Activated naive CD4-positive, alpha-beta T cell treated with anti-CD3 and anti-CD28 coated beads for 36 hours (primary cell): ENCODE measurements around the gene ZNF792. TPM values are rescaled to one million over a fixed set of nuclear protein-coding genes. Genes with fewer than 3 reads are reported as not detected.
"Not testable (repeated sequence)": the region's sequence is repeated elsewhere in the genome, so short reads cannot be mapped to it uniquely, and the experiment has no call there.

Source experiments
- CTCF ChIA-PET: fragments of 350-600 bp; sonication (Branson Sonifier 250); formaldehyde crosslinking; loops from one replicate; lab custom pipeline; 2021; ENCODE audit warnings: antibody characterized with exemption; lab: Charles Lee
- DNase-seq: peaks from one replicate; pipeline ENCODE4 v3.0.0-alpha.2; 2020
- H3K27ac Mint-ChIP-seq: one replicate; pipeline ENCODE4 v1.8.0; 2021; ENCODE audit warnings: mild to moderate bottlenecking, mixed read lengths
- H3K27me3 Mint-ChIP-seq: one replicate; pipeline ENCODE4 v1.8.0; 2021; ENCODE audit warnings: low read depth, mixed read lengths
- H3K36me3 Mint-ChIP-seq: one replicate; pipeline ENCODE4 v1.8.0; 2021; ENCODE audit warnings: low read depth, mixed read lengths
- H3K4me1 Mint-ChIP-seq: one replicate; pipeline ENCODE4 v1.8.0; 2021; ENCODE audit warnings: low read depth, mixed read lengths
- H3K4me3 Mint-ChIP-seq: one replicate; pipeline ENCODE4 v1.8.0; 2021; ENCODE audit warnings: mild to moderate bottlenecking, moderate library complexity, mixed read lengths
- H3K9me3 Mint-ChIP-seq: one replicate; pipeline ENCODE4 v1.8.0; 2021; ENCODE audit warnings: mixed read lengths
- intact Hi-C: fragments of 100-400 bp; cut with micrococcal nuclease; formaldehyde crosslinking; loops from one replicate; pipeline ENCODE4 v1.15.1; 2023
- total RNA-seq, 2 experiments: library from RNA; stranded (reverse); gene quantifications; one replicate each; pipeline ENCODE4 v1.2.3, GENCODE V29; 2021

ZNF792 gene
- 1 to 10 TPM; 3.1 to 3.5 TPM for total RNA-seq

- CTCF ChIA-PET = interaction anchor here (0.6 to 1.4 kb wide), 6 partner anchors 10 to 204 kb away, joined by 3 to 4 read pairs (median 4); no protein-coding TSS in a partner anchor
- peaks cover 59% of the 10 kb centered on the region for H3K9me3 Mint-ChIP-seq
- no peaks in the 10 kb centered on the region for H3K27me3 Mint-ChIP-seq
- peaks cover 21% of the 10 kb centered on the region for H3K4me1 Mint-ChIP-seq
- H3K27ac Mint-ChIP-seq = peak within 1 kb of the TSS; percentile 60
- H3K36me3 Mint-ChIP-seq = peaks cover 49% of the 10 kb centered on the region
- intact Hi-C loops = loop anchor here (1.0 to 10.0 kb wide), 2 partner anchors 37 to 189 kb away; partner anchors contain the start of genes ZNF30 and ZNF599
- H3K4me3 Mint-ChIP-seq = peak within 1 kb of the TSS; percentile 89
- DNase-seq = peak; percentile 67
These were observed at the start of gene ZNF792 for GRCh38 chr19:34963573-34964406. TSS of gene ZNF792 (minus strand) at chr19:34964229. CDS start at chr19:34963662, 567 bp downstream.

GRCh38 chr19:35013041-35013819, 49.2 kb upstream of the ZNF792 start:
- CTCF ChIA-PET = interaction anchor here (0.6 to 8.4 kb wide), 19 partner anchors 8 to 174 kb away, joined by 3 to 110 read pairs (median 4); partner anchors contain the start of gene GRAMD1A

GRCh38 chr19:35011737-35012682, 48.0 kb upstream of the ZNF792 start:
- CTCF ChIA-PET = interaction anchor here (0.6 to 8.4 kb wide), 12 partner anchors 9 to 49 kb away, joined by 3 to 110 read pairs (median 4); partner anchors contain the start of gene GRAMD1A
- Mint-ChIP-seq H3K27me3 (no peaks in the 10 kb centered on the region), H3K4me3 (no peak overlapping the region), H3K36me3 (peaks cover 37% of the 10 kb centered on the region), H3K4me1 (peaks cover 59% of the 10 kb centered on the region), H3K27ac (peak overlapping the region; percentile 90), H3K9me3 (no peaks in the 10 kb centered on the region)
- no peak for DNase-seq
- intact Hi-C loops = loop anchor here (5.0 kb wide), 1 partner anchor 375 kb away; no protein-coding TSS in a partner anchor

More at GRCh38 chr19:35013041-35013819, 49.2 kb upstream of the ZNF792 start:
- intact Hi-C loops = loop anchor here (1.0 to 5.0 kb wide), 3 partner anchors 12 to 376 kb away; no protein-coding TSS in a partner anchor
- Mint-ChIP-seq H3K27me3 (no peaks in the 10 kb centered on the region), H3K4me1 (peaks cover 57% of the 10 kb centered on the region), H3K9me3 (no peaks in the 10 kb centered on the region), H3K36me3 (peaks cover 47% of the 10 kb centered on the region), H3K27ac (peak overlapping the region; percentile 90), H3K4me3 (peak overlapping the region; percentile 60)
- peak; percentile 87 for DNase-seq

- Mint-ChIP-seq H3K27me3 (no peaks in the 10 kb centered on the region), H3K27ac (peak overlapping the region; percentile 90), H3K9me3 (no peaks in the 10 kb centered on the region), H3K4me1 (peaks cover 65% of the 10 kb centered on the region), H3K36me3 (peaks cover 43% of the 10 kb centered on the region), H3K4me3 (no peak overlapping the region)
- peak; percentile 28 for DNase-seq
- intact Hi-C loops = loop anchor here (5.0 kb wide), 1 partner anchor 374 kb away; no protein-coding TSS in a partner anchor
- CTCF ChIA-PET = interaction anchor here (2.1 to 8.4 kb wide), 2 partner anchors 10 to 40 kb away, joined by 13 to 110 read pairs; partner anchors contain the start of gene GRAMD1A
These were observed 47.2 kb upstream of the ZNF792 start for GRCh38 chr19:35011091-35011689.

GRCh38 chr19:35009424-35010415, 45.7 kb upstream of the ZNF792 start:
- no peaks in the 10 kb centered on the region for H3K27me3 Mint-ChIP-seq
- no peaks in the 10 kb centered on the region for H3K9me3 Mint-ChIP-seq
- H3K36me3 Mint-ChIP-seq = peaks cover 36% of the 10 kb centered on the region
- no peak for DNase-seq
- H3K4me3 Mint-ChIP-seq = no peak overlapping the region
- intact Hi-C loops = loop anchor here (5.0 kb wide), 1 partner anchor 372 kb away; no protein-coding TSS in a partner anchor
- peak overlapping the region; percentile 90 for H3K27ac Mint-ChIP-seq
- CTCF ChIA-PET = interaction anchor here (8.4 kb wide), 1 partner anchor 38 kb away, joined by 110 read pairs; no protein-coding TSS in a partner anchor
- peaks cover 66% of the 10 kb centered on the region for H3K4me1 Mint-ChIP-seq

- intact Hi-C loops = no loop called here
- no peaks in the 10 kb centered on the region for H3K9me3 Mint-ChIP-seq
- peaks cover 34% of the 10 kb centered on the region for H3K36me3 Mint-ChIP-seq
- no peak overlapping the region for H3K4me3 Mint-ChIP-seq
- CTCF ChIA-PET = no interaction called here
- no peaks in the 10 kb centered on the region for H3K27me3 Mint-ChIP-seq
- H3K4me1 Mint-ChIP-seq = peaks cover 65% of the 10 kb centered on the region
- H3K27ac Mint-ChIP-seq = peak overlapping the region; percentile 30
- DNase-seq = no peak
These were observed 44.9 kb upstream of the ZNF792 start for GRCh38 chr19:35008891-35009341.

GRCh38 chr19:35007427-35007826, 43.4 kb upstream of the ZNF792 start:
- not testable (repeated sequence) for H3K27ac Mint-ChIP-seq, H3K27me3 Mint-ChIP-seq, H3K4me3 Mint-ChIP-seq

GRCh38 chr19:35006999-35007365, 43.0 kb upstream of the ZNF792 start:
- Mint-ChIP-seq H3K27me3 (no peaks in the 10 kb centered on the region), H3K4me3 (no peak overlapping the region), H3K36me3 (peaks cover 31% of the 10 kb centered on the region), H3K27ac (peak overlapping the region; percentile 46), H3K9me3 (no peaks in the 10 kb centered on the region), H3K4me1 (peaks cover 65% of the 10 kb centered on the region)
- CTCF ChIA-PET = interaction anchor here (1.5 to 2.0 kb wide), 3 partner anchors 21 to 60 kb away, joined by 3 to 8 read pairs (median 6); no protein-coding TSS in a partner anchor
- intact Hi-C loops = no loop called here
- DNase-seq = no peak

More at GRCh38 chr19:35007427-35007826, 43.4 kb upstream of the ZNF792 start:
- H3K9me3 Mint-ChIP-seq, intact Hi-C loops, DNase-seq: not testable (repeated sequence)
- Mint-ChIP-seq H3K4me1 (peaks cover 65% of the 10 kb centered on the region), H3K36me3 (peaks cover 29% of the 10 kb centered on the region)
- CTCF ChIA-PET = interaction anchor here (1.3 to 2.0 kb wide), 2 partner anchors 34 to 37 kb away, joined by 4 to 8 read pairs; no protein-coding TSS in a partner anchor

GRCh38 chr19:35006342-35006998, 42.4 kb upstream of the ZNF792 start:
- Mint-ChIP-seq H3K4me1 (peaks cover 65% of the 10 kb centered on the region), H3K4me3 (no peak overlapping the region), H3K9me3 (no peaks in the 10 kb centered on the region), H3K27me3 (no peaks in the 10 kb centered on the region), H3K27ac (peak overlapping the region; percentile 46), H3K36me3 (peaks cover 36% of the 10 kb centered on the region)
- intact Hi-C loops = no loop called here
- no peak for DNase-seq
- CTCF ChIA-PET = interaction anchor here (1.5 to 2.0 kb wide), 3 partner anchors 21 to 60 kb away, joined by 3 to 8 read pairs (median 6); no protein-coding TSS in a partner anchor
